T47D (cell line): ENCODE data around the gene MSTN.

Experiments
- DNase-seq, 2 experiments: peaks; one replicate each; pipeline versions ENCODE4 v3.0.0 to v3.0.0-alpha.2; 2011 to 2012; ENCODE audit warnings: low read depth in 1 of 2, low spot score in 1 of 2
- JUND ChIP-seq: IDR thresholded peaks from 2 replicates; pipeline ENCODE4 v1.6.1; 2012; ENCODE audit warnings: low read depth
- in situ Hi-C: cut with HindIII; loops from 2 replicates; pipeline ENCODE4 v1.10.0; 2016; ENCODE audit warnings: low sequenced_read_pairs, low pct_unique_long_range_greater_than_20kb

Gene MSTN

GRCh38 chr2:190088917-190089316, 26.4 kb upstream of the MSTN start:
- in situ Hi-C loops = no loop called here
- peak in 1 of 2 experiments; percentile 66 for DNase-seq
- TF ChIP-seq JUND = no peak

GRCh38 chr2:190084704-190085103, 22.2 kb upstream of the MSTN start:
- no peak for TF ChIP-seq JUND
- in situ Hi-C loops = no loop called here
- no peak for DNase-seq

GRCh38 chr2:190082118-190082517, 19.6 kb upstream of the MSTN start:
- TF ChIP-seq JUND = no peak
- in situ Hi-C loops = no loop called here
- DNase-seq = no peak

- no peak for TF ChIP-seq JUND
- DNase-seq = no peak
- in situ Hi-C loops = no loop called here
Measured at GRCh38 chr2:190080527-190081049, 18.1 kb upstream of the MSTN start.

- no peak for DNase-seq
- in situ Hi-C loops = no loop called here
- TF ChIP-seq JUND = no peak
Measured at GRCh38 chr2:190079160-190079559, 16.6 kb upstream of the MSTN start.

GRCh38 chr2:190075623-190076022, 13.1 kb upstream of the MSTN start:
- no peak for TF ChIP-seq JUND
- DNase-seq = no peak
- in situ Hi-C loops = no loop called here

- peak; percentile 0 to 68 for DNase-seq
- in situ Hi-C loops = no loop called here
- no peak for TF ChIP-seq JUND
Measured at GRCh38 chr2:190069936-190070696, 7.6 kb upstream of the MSTN start.

GRCh38 chr2:190068764-190069163, 6.2 kb upstream of the MSTN start:
- in situ Hi-C loops = no loop called here
- DNase-seq = no peak
- no peak for TF ChIP-seq JUND

- DNase-seq = no peak
- TF ChIP-seq JUND = no peak
- in situ Hi-C loops = no loop called here
Measured at GRCh38 chr2:190065839-190066238, 3.3 kb upstream of the MSTN start.

GRCh38 chr2:190063624-190064023, 1.1 kb upstream of the MSTN start:
- in situ Hi-C loops = no loop called here
- TF ChIP-seq JUND = no peak
- DNase-seq = no peak

GRCh38 chr2:190062053-190062452, 476 bp downstream of the MSTN start:
- no peak for DNase-seq
- TF ChIP-seq JUND = no peak
- in situ Hi-C loops = no loop called here

- no peak for TF ChIP-seq JUND
- in situ Hi-C loops = no loop called here
- no peak for DNase-seq
Measured at GRCh38 chr2:190060626-190061025, 1.9 kb downstream of the MSTN start.

GRCh38 chr2:190060019-190060418, 2.5 kb downstream of the MSTN start:
- in situ Hi-C loops = no loop called here
- no peak for DNase-seq
- no peak for TF ChIP-seq JUND

GRCh38 chr2:190053426-190053825, 9.1 kb downstream of the MSTN start:
- no peak for DNase-seq
- in situ Hi-C loops = no loop called here
- no peak for TF ChIP-seq JUND
